ENCODE results near the gene ARHGEF6.

GRCh38 chrX:136692271-136692670 lies 88.5 kb downstream of the ARHGEF6 start:
- no peak for TF ChIP-seq CTCF (IDR thresholded peaks at IDR 0.05)
- no peak for TF ChIP-seq POLR2A (IDR thresholded peaks at IDR 0.05)

All from right lobe of liver (tissue), 4 donors.